Measurements from ENCODE around the gene RGL4. TPM values are rescaled to one million over a fixed set of nuclear protein-coding genes. Genes with fewer than 3 reads are reported as not detected.

RGL4 gene
- total and polyA plus RNA-seq, 2 of the 13 experiments (the other 11 are each of a cell fraction or from before 2014, with no cell fraction given), result not detected

GRCh38 chr22:23675502-23676415, 15.1 kb upstream of the RGL4 start (continued):
- TF ChIP-seq PBX2 (CRISPR knock-in tag; IDR thresholded peaks at IDR 0.05) (no peak), ZNF17 (CRISPR knock-in tag; IDR thresholded peaks at IDR 0.05) (no peak), ZFP41 (CRISPR knock-in tag; IDR thresholded peaks at IDR 0.05; ENCODE audit: borderline replicate concordance) (no peak), ETS1 (CRISPR knock-in tag; IDR thresholded peaks at IDR 0.05) (no peak), ZNF879 (CRISPR knock-in tag; IDR thresholded peaks at IDR 0.05) (no peak), ZSCAN30 (CRISPR knock-in tag; IDR thresholded peaks at IDR 0.05) (no peak), ZNF691 (CRISPR knock-in tag; IDR thresholded peaks at IDR 0.05; ENCODE audit: borderline replicate concordance, low read depth) (no peak), DMAP1 (CRISPR knock-in tag; IDR thresholded peaks at IDR 0.05) (no peak), ZBTB38 (CRISPR knock-in tag; IDR thresholded peaks at IDR 0.05) (no peak), ZNF121 (CRISPR knock-in tag; IDR thresholded peaks at IDR 0.05) (peak; percentile 8; the same call in 1 of the 2 replicates), SMAD9 (CRISPR knock-in tag; IDR thresholded peaks at IDR 0.05) (no peak), NFE2L1 (CRISPR knock-in tag; IDR thresholded peaks at IDR 0.05; ENCODE audit: borderline replicate concordance) (no peak), E2F5 (CRISPR knock-in tag; conservative IDR thresholded peaks at IDR 0.05) (no peak), TAF15 (IDR thresholded peaks at IDR 0.05; ENCODE audit: low read depth, low read length, poor library complexity, severe bottlenecking) (no peak), E2F1 (CRISPR knock-in tag; IDR thresholded peaks at IDR 0.05) (no peak), CAMTA2 (CRISPR knock-in tag; IDR thresholded peaks at IDR 0.05; ENCODE audit: borderline replicate concordance) (no peak), POLR2AphosphoS2 (IDR thresholded peaks at IDR 0.05; ENCODE audit: low read depth, low read length) (no peak), NFKB2 (CRISPR knock-in tag; IDR thresholded peaks at IDR 0.05; ENCODE audit: borderline replicate concordance) (0 out of 2 replicates have a peak, but pooled peaks have one; percentile 1), ZBTB7B (CRISPR knock-in tag; IDR thresholded peaks at IDR 0.05) (peak; percentile 66; the same call in 1 of the 2 replicates), FOXA1 (IDR thresholded peaks at IDR 0.05) (no peak), FOXA1 (CRISPR knock-in tag; IDR thresholded peaks at IDR 0.05) (no peak), FUBP1 (CRISPR knock-in tag; IDR thresholded peaks at IDR 0.05; ENCODE audit: borderline replicate concordance) (no peak), U2AF2 (IDR thresholded peaks at IDR 0.05; ENCODE audit: low read depth, low read length) (no peak)
